Immature natural killer cell (primary cell): ENCODE data around the gene SLC5A10. TPM values are rescaled to one million over a fixed set of nuclear protein-coding genes. Genes with fewer than 3 reads are reported as not detected.

Experiments used
- DNase-seq, 3 donors: peaks; one replicate each; pipeline ENCODE4 v3.0.0; 2022; ENCODE audit warnings: mixed read lengths in 1 of 3
- H3K27ac Mint-ChIP-seq, 6 donors: one replicate each; pipeline ENCODE4 v1.8.0; 2020; ENCODE audit warnings: mixed read lengths in 6 of 6, mild to moderate bottlenecking in 5 of 6, inconsistent platforms in 4 of 6, moderate library complexity in 3 of 6
- H3K27me3 Mint-ChIP-seq, 3 donors: one replicate each; pipeline ENCODE4 v1.8.0; 2020 to 2021; ENCODE audit warnings: low read depth in 3 of 3, mild to moderate bottlenecking in 3 of 3, mixed read lengths in 3 of 3, moderate library complexity in 3 of 3, inconsistent platforms in 1 of 3
- H3K36me3 Mint-ChIP-seq, 3 donors: one replicate each; pipeline ENCODE4 v1.8.0; 2020; ENCODE audit warnings: mixed read lengths in 3 of 3, inconsistent platforms in 2 of 3, mild to moderate bottlenecking in 2 of 3
- H3K4me1 Mint-ChIP-seq, 2 donors: one replicate each; pipeline ENCODE4 v1.8.0; 2020; ENCODE audit warnings: inconsistent platforms in 2 of 2, mild to moderate bottlenecking in 2 of 2, mixed read lengths in 2 of 2, moderate library complexity in 1 of 2
- H3K4me3 Mint-ChIP-seq, 5 donors: one replicate each; pipeline ENCODE4 v1.8.0; 2020; ENCODE audit warnings: mild to moderate bottlenecking in 5 of 5, mixed read lengths in 5 of 5, inconsistent platforms in 3 of 5, moderate library complexity in 3 of 5
- H3K9me3 Mint-ChIP-seq, 6 donors: one replicate each; pipeline ENCODE4 v1.8.0; 2020; ENCODE audit warnings: mild to moderate bottlenecking in 6 of 6, mixed read lengths in 6 of 6, inconsistent platforms in 4 of 6, moderate library complexity in 3 of 6
- polyA plus RNA-seq, 3 donors: library from polyadenylated mRNA; unstranded; fragments of 300-500 nt; fragmentation: Illumina TruSeq; gene quantifications; one replicate each; pipeline ENCODE4 v1.2.3, GENCODE V29; 2021

Gene SLC5A10
- polyA plus RNA-seq, 3 donors from 2014 or later = not detected

DNA sequence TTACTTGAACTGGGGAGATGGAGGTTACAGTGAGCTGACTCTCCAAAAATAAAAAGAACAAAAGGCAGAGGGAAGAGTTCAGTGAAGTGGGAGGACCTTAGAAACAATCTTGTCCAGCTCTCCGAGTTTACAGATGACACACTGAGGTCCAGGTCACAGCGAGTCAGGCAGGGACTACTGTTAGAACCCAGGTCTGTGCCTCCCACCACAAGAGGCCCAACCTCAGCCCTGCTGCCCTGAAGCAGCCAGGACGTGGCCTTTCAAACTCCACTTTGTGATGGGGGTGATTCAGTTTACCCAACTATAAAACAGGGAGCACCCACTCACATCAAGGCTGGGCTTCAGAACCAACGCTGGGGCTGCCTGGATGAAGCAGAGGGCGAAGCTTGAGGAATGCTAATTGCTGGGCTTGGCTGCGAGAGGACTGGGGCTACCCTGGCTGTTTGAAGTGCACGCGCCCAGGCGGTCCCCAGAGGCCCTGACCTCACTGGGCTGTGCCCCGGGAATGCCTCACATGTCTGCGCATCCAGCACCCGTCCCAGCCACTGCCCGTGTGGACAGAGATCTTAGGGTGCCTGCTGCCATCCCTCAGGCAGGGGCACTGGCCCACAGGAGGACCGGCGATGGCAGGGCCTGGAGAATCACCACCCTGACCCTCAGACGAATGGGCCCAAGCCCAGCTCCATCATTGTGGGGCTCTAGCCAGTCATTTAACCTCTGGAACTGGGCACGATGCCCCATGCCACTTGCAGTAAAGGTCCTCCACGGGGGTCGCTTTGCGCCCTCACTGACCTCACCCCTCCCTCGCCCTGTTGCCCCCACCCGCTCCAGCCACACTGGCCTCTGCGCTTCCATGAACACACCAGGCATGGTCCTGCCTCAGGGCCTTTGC is 11.4 kb downstream of the SLC5A10 start:
- no peaks in the 10 kb centered on the region for H3K9me3 Mint-ChIP-seq
- no peak for DNase-seq
- H3K27ac Mint-ChIP-seq = peak overlapping the region in 1 of 6 donors; percentile 31
- H3K27me3 Mint-ChIP-seq = peaks cover 2 to 4% (median 2%) of the 10 kb centered on the region in 3 donors
- H3K4me3 Mint-ChIP-seq = no peak overlapping the region
- peaks cover 0 to 4% of the 10 kb centered on the region in 2 donors for H3K4me1 Mint-ChIP-seq
- no peaks in the 10 kb centered on the region for H3K36me3 Mint-ChIP-seq

DNA sequence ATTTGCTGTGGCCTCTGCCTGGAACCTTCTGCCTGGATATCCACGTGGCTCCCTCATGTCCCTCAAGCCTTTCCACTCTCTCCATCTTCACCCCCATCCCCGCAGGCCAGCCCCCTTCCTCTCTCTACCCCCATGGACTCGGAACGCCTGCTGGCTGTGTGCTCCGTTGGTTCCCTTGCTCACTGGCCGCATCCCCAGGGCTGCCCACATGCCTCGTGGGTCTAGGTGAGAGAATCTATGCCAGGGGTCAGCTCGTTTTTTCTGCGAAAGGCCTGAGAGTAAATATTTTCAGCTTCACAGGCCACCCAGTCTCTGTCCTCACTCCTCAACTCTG is 12.0 kb downstream of the SLC5A10 start:
- Mint-ChIP-seq H3K27ac (no peak overlapping the region), H3K4me3 (no peak overlapping the region), H3K36me3 (no peaks in the 10 kb centered on the region), H3K4me1 (peaks cover 0 to 4% of the 10 kb centered on the region in 2 donors), H3K27me3 (peaks cover 2 to 4% (median 2%) of the 10 kb centered on the region in 3 donors), H3K9me3 (no peaks in the 10 kb centered on the region)
- no peak for DNase-seq

DNA sequence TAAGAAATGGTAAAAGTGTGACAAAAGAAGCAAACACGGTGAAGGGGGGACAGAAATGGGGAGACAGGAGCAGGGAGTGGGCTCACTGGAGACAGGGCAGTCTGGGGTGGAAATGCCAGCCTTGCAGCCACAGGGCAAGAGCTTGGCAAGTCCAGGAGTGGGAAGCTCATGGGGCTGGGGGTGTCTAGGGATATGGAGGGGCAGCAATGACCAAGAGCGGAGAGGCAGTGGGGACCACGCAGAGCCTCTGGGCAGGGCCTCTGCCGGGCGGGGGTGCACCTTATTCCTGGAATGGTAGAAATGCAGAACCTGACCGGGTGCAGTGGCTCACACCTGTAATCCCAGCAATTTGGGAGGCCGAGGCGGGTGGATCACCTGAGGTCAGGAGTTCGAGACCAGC is 12.6 kb downstream of the SLC5A10 start:
- no peaks in the 10 kb centered on the region for H3K9me3 Mint-ChIP-seq
- H3K27ac Mint-ChIP-seq = no peak overlapping the region
- H3K36me3 Mint-ChIP-seq = no peaks in the 10 kb centered on the region
- no peak for DNase-seq
- H3K4me1 Mint-ChIP-seq = peaks cover 0 to 4% of the 10 kb centered on the region in 2 donors
- H3K4me3 Mint-ChIP-seq = no peak overlapping the region
- H3K27me3 Mint-ChIP-seq = peaks cover 2 to 4% (median 2%) of the 10 kb centered on the region in 3 donors

DNA sequence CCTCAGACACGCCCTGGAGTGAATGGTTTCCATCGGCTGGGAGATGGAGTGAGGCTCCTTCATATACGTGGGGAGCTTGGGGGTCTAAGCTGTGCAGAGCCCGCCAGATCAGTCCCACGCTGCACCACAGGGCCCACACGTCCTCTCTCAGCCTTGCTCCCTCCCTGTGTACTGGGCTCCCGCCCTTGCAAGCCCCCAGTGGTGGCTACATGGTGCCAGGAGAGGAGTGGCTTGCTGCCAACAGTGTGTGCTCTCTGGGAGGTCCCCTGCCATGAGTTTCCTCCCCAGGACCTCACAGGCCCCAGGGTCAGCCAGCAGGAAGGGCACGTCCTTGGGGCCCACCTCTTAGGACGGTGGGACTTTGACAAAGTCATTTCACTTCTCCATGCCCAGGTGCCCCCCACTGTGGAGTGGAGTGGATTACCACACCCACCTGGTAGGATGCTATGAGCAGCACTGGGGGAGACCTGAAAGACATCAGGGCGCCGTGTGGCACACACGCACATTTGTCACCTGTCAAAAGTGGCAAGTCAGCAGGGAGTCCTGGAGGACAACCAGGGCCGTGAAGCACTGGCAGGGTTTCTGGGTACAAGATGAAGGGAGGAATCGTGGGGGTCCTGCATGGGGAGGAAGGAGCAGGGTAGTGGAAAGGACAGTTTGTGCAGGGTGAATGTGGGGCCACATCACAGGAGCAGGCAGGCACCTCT is 13.7 kb downstream of the SLC5A10 start:
- Mint-ChIP-seq H3K4me3 (no peak overlapping the region), H3K27ac (no peak overlapping the region), H3K27me3 (peaks cover 2% of the 10 kb centered on the region in 3 donors), H3K4me1 (peaks cover 0 to 6% of the 10 kb centered on the region in 2 donors), H3K36me3 (peaks cover 0 to 4% (median 0%) of the 10 kb centered on the region in 3 donors), H3K9me3 (no peaks in the 10 kb centered on the region)
- no peak for DNase-seq

DNA sequence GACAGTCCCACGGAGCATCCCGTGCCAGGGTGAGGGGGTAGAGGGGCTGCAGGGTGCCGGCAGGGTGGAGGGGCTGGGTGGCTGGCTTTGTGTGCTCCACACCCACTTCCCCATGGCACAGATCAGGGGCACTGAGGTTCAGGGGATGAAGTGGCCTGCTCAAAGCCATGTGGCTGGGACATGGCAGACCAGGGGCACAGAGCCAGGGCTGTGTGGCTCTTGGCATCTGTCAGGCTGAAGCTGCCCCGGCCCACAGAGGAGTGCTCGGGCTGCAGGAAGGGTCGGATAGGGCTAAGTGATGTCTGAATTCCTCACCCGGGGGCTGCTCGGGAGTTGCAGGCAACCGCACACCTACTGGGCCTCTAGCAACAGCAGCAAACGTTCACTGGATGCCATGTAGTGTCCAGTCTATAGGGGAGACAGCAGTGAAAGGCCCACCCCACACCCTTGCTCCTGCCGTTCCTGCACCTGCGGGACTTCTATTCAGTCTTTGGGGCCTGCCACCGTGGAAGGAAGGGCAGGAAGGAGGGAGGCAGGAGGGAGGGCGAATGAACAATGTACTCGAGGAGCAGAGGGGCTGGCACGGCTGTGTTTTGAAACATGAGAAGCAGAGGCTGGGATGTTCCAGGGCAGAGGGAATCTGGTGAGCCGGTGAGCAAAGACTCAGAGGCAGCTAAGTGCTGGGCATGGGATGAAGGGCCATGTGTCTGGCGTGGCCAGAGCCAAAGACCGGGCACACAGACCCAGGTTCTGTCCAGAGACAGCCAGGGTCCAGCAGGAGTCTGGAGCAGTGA is 15.1 kb downstream of the SLC5A10 start:
- Mint-ChIP-seq H3K9me3 (no peaks in the 10 kb centered on the region), H3K27ac (peak overlapping the region in 2 of 6 donors; percentile 2 to 46), H3K36me3 (peaks cover 0 to 4% (median 0%) of the 10 kb centered on the region in 3 donors), H3K4me1 (peaks cover 0 to 4% of the 10 kb centered on the region in 2 donors), H3K4me3 (no peak overlapping the region), H3K27me3 (peaks cover 1 to 2% (median 2%) of the 10 kb centered on the region in 3 donors)
- no peak for DNase-seq

DNA sequence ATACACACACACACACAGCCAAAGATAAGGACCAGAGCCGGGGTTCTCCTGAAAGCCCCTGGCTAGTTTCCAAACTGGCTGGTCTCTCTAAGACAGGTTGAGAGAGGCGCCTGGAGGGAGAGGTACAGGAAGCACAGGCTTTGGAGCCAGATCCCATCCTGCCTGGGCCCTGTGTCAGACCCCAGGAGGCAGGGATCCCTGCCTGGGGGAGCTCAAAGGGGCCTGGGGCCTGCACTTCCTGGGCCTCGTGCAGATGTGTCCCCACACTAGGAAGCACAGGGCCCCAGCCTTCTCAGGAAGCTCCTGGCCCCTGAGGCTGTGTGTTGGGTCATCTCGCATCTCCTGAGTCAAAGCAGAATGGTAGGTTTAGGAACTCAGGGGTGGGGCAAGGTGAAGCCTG is 16.0 kb downstream of the SLC5A10 start:
- Mint-ChIP-seq H3K36me3 (peaks cover 0 to 4% (median 0%) of the 10 kb centered on the region in 3 donors), H3K4me1 (peaks cover 0 to 4% of the 10 kb centered on the region in 2 donors), H3K4me3 (no peak overlapping the region), H3K27me3 (peaks cover 0 to 2% (median 2%) of the 10 kb centered on the region in 3 donors), H3K9me3 (no peaks in the 10 kb centered on the region), H3K27ac (no peak overlapping the region)
- no peak for DNase-seq

DNA sequence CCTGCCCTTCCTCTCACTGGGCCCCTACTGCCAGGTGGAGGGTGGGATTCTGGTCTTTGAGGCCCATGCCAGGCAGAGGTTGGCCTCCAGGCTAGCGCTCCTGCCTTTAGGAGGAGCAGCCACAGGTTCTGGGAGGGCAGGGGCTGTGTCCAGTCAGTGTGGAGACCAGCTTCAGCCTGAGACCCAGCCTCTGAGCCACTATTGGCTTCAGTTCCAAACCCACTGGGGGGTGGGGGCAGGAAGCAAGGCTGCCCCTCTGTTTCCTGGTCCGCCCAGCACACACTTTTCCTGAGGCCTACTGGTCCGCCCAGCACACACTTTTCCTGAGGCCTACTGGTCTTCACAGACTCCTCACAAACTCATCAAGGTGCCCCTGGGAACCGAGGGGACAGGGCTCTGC is 16.4 kb downstream of the SLC5A10 start:
- peaks cover 0 to 4% of the 10 kb centered on the region in 2 donors for H3K4me1 Mint-ChIP-seq
- peaks cover 0 to 4% (median 0%) of the 10 kb centered on the region in 3 donors for H3K36me3 Mint-ChIP-seq
- DNase-seq = no peak
- H3K4me3 Mint-ChIP-seq = no peak overlapping the region
- peaks cover 0 to 2% (median 2%) of the 10 kb centered on the region in 3 donors for H3K27me3 Mint-ChIP-seq
- peak overlapping the region in 1 of 6 donors; percentile 46 for H3K27ac Mint-ChIP-seq
- H3K9me3 Mint-ChIP-seq = no peaks in the 10 kb centered on the region

DNA sequence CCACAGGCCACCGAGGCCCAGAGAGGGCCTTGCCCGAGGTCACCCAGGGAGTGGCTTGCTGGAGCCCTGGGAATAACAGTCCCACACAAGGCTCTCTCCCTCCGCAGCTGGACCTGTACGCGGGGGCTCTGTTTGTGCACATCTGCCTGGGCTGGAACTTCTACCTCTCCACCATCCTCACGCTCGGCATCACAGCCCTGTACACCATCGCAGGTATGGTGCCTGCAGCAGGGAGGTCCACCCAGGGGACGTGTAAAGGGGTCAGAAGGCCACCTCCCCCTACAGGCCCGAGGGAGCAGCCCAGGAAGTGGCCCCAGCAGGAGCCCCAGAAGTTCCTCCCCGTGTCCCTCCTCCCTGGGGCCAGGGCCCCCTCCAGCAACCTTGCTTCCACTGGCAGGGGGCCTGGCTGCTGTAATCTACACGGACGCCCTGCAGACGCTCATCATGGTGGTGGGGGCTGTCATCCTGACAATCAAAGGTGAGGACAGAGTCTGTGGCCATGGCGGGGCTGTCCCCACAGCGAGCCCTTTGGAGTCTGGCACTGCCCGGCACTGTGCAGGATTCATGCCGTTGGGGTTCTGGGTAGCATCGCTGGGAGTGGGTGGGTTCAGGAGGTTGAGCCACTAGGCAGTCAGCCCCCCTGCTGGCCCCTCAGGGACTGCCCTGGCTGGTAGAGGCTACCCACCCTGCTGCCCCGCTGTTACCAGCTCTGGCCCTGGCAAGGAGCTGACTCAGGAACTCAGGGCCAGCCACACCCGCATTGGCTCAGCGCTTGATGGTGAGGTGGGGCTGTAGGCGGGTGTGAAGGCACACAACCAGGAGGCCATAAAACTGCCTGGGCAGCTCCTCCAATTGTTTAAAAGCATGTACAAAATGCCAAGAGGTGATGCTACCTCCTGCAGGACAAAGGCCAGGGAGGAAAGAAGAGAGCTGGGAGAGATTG is 17.3 kb downstream of the SLC5A10 start:
- Mint-ChIP-seq H3K4me3 (no peak overlapping the region), H3K36me3 (peaks cover 0 to 4% (median 0%) of the 10 kb centered on the region in 3 donors), H3K27ac (no peak overlapping the region), H3K27me3 (peaks cover 0 to 2% (median 2%) of the 10 kb centered on the region in 3 donors), H3K9me3 (no peaks in the 10 kb centered on the region), H3K4me1 (peaks cover 0 to 4% of the 10 kb centered on the region in 2 donors)
- DNase-seq = no peak

DNA sequence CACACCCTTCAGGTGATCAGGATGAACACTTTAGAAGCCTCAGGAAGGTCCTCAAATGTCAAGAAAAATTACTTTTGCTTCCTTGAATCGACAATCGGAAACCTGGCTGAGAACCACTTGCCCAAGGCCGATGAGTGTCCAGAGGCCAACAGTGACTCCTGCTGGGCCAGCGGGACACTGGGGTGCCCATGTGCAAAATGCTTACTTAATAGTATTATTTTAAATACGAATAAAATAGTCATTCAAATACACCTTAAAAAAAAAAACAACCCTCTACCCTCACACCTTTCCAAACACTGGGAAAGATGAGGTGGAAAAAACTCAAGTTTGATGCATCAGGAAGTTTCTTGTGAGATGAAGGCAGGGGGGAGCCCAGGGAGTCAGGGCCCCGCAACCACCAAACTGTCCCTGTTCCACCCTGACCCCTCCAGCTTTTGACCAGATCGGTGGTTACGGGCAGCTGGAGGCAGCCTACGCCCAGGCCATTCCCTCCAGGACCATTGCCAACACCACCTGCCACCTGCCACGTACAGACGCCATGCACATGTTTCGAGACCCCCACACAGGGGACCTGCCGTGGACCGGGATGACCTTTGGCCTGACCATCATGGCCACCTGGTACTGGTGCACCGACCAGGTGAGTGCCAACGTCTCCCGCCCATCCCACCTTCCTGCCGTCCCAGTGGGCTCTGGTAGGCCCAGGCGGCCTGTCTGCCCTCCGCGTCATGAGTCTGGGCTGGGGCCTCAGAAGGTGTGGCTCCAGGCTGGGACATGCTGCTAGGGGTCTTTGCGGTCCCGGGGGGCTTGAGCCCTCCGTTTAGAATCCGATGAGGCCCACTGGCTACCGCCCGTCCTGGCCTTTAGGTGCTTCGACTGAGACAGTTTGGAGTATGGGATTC is 18.9 kb downstream of the SLC5A10 start:
- peak overlapping the region in 1 of 6 donors; percentile 67 for H3K27ac Mint-ChIP-seq
- H3K4me1 Mint-ChIP-seq = peaks cover 0 to 4% of the 10 kb centered on the region in 2 donors
- no peaks in the 10 kb centered on the region for H3K9me3 Mint-ChIP-seq
- DNase-seq = no peak
- peaks cover 0 to 4% (median 0%) of the 10 kb centered on the region in 3 donors for H3K36me3 Mint-ChIP-seq
- H3K4me3 Mint-ChIP-seq = no peak overlapping the region
- H3K27me3 Mint-ChIP-seq = peaks cover 0 to 2% (median 0%) of the 10 kb centered on the region in 3 donors

DNA sequence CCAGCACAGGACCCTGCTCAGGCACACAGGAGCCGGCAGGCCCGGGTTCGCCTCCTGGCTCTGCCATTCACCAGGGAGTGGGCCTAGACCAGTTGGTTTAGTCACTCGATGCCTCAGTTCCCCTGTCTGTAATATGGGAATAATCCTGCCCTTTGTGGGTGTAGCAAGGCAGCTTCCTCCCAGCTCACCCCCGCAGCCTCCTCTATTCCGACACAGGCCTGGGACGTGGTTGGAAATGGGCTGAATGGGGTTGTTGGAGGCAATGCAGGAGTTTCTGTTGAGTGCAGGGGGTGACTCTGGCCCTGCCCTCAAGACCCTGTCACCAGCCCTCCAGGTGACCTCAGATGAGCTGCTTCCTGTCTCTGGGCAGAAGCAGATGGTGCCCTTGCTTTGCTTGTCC is 19.8 kb downstream of the SLC5A10 start:
- H3K9me3 Mint-ChIP-seq = no peaks in the 10 kb centered on the region
- no peak overlapping the region for H3K27ac Mint-ChIP-seq
- no peak overlapping the region for H3K4me3 Mint-ChIP-seq
- DNase-seq = no peak
- H3K4me1 Mint-ChIP-seq = peaks cover 0 to 4% of the 10 kb centered on the region in 2 donors
- H3K36me3 Mint-ChIP-seq = peaks cover 0 to 6% (median 0%) of the 10 kb centered on the region in 3 donors
- H3K27me3 Mint-ChIP-seq = peaks cover 0 to 2% (median under 1%) of the 10 kb centered on the region in 3 donors

DNA sequence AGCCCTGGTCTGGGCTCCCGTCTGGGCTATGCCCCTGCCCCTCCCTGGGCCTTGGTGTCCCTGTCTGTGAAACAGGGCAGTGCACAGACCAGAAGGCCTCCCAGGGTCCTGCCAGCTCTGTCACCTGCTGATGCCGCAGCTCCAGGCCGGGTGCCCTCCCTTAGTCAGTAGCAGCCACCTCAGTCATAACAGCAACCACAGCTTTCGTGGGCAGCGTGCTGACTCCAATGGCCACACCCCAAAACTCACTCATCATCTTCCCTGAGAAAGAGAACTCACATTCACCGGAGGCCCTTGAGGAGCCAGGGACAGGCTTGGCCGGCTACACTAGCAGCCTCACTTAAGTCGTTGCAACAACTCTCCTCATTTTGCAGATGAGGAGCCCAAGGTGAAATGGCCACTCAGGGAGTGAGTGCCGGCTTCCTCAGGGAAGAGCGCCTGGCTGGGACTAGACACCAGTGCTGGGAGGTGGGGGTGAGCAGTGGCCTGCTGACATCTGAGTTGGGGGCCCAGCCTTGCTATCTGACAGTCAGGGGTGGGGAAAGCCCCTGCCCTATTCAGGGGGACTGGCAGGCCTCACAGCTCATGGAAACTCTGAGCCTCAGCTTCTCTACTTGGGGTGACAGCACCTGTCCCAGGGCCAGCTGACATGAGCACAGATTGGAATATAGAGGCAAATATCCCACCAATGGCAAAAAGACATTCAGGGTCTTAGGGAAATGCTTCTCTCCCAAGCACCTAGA is 22.6 kb downstream of the SLC5A10 start:
- Mint-ChIP-seq H3K27ac (no peak overlapping the region), H3K9me3 (no peaks in the 10 kb centered on the region), H3K4me1 (peaks cover 0 to 3% of the 10 kb centered on the region in 2 donors), H3K27me3 (peaks cover 0 to 2% (median 0%) of the 10 kb centered on the region in 3 donors), H3K4me3 (no peak overlapping the region), H3K36me3 (peaks cover 0 to 6% (median 0%) of the 10 kb centered on the region in 3 donors)
- DNase-seq = no peak
